Stomach (tissue), 9 donors: ENCODE data around the gene C2orf92. TPM values are rescaled to one million over a fixed set of nuclear protein-coding genes. Genes with fewer than 3 reads are reported as not detected.
"Not testable (repeated sequence)": the region's sequence is repeated elsewhere in the genome, so short reads cannot be mapped to it uniquely, and the experiment has no call there.

Experiments
- DNase-seq, 2 donors: peaks; one replicate each; pipeline versions ENCODE4 v3.0.0 to v3.0.0-alpha.2; 2013 to 2019
- H3K27ac ChIP-seq, 5 donors: fragments of 200-600 bp in 4 of 5; sonication (generic) in 4 of 5; one replicate each; pipeline ENCODE4 v1.5.1; 2013 to 2019; ENCODE audit warnings: mild to moderate bottlenecking in 1 of 5, moderate library complexity in 1 of 5
- H3K27me3 ChIP-seq, 3 donors: fragments of 200-600 bp; sonication (generic); one replicate each; pipeline ENCODE4 v1.5.1; 2017 to 2019; ENCODE audit warnings: mixed run types in 1 of 3
- H3K36me3 ChIP-seq, 4 donors: fragments of 200-600 bp; sonication (generic); 1 replicate in 3 of 4; 2 replicates in 1 of 4; pipeline ENCODE4 v1.5.1; 2016 to 2019
- H3K4me1 ChIP-seq, 4 donors: fragments of 200-600 bp; sonication (generic); one replicate each; pipeline ENCODE4 v1.5.1; 2016 to 2019
- H3K4me3 ChIP-seq, 4 donors: fragments of 200-600 bp; sonication (generic) in 3 of 4; one replicate each; pipeline ENCODE4 v1.5.1; 2016 to 2019; ENCODE audit warnings: mild to moderate bottlenecking in 1 of 4
- H3K9me3 ChIP-seq, 4 donors: fragments of 200-600 bp; sonication (generic); one replicate each; pipeline ENCODE4 v1.5.1; 2016 to 2019
- EP300 ChIP-seq: sonication (generic); formaldehyde crosslinking; IDR thresholded peaks from one replicate; pipeline ENCODE4 v1.6.1; 2017; ENCODE audit warnings: antibody characterized with exemption
- POLR2A ChIP-seq, 4 donors: fragments of 450-650 bp; IDR thresholded peaks; one replicate each; pipeline ENCODE4 v1.6.1; 2016; ENCODE audit warnings: antibody characterized with exemption in 4 of 4, control low read depth in 2 of 4, mild to moderate bottlenecking in 1 of 4, moderate library complexity in 1 of 4
- POLR2AphosphoS5 ChIP-seq, 3 donors: sonication (generic); formaldehyde crosslinking; IDR thresholded peaks; one replicate each; pipeline ENCODE4 v1.6.1; 2016; ENCODE audit warnings: antibody characterized with exemption in 3 of 3
- WGBS, 5 donors: extraction: QIAGEN DNeasy Blood & Tissue Kit in 3 of 5; methylation state at CpG; one replicate each; pipeline versions ENCODE4 v1.1.5 to v1.1.7; 2013 to 2018; 5-methylcytosine and 5-hydroxymethylcytosine counted together
- intact Hi-C: fragments of 100-400 bp; cut with DNase I; formaldehyde crosslinking; loops from one replicate; pipeline ENCODE4 v1.15.1; 2023; ENCODE audit warnings: low total_unique reads
- polyA plus RNA-seq, 3 donors: library from polyadenylated mRNA; stranded (reverse); fragments of 200-250 nt; gene quantifications; one replicate each; pipeline ENCODE4 v1.2.3, GENCODE V29; 2013
- total RNA-seq, 5 donors: library from RNA; depleted of rRNA; stranded (reverse); fragments of >200 nt; gene quantifications; one replicate each; pipeline versions ENCODE4 v1.1.0 to v1.2.3, GENCODE V29; 2014 to 2016
- TF ChIP-seq, protein P1 (sequence below), 7 experiments: fragments of 450-650 bp in 4 of 7; fragments of 200-600 bp in 3 of 7; sonication (generic) in 3 of 7; IDR thresholded peaks; one replicate each; pipeline ENCODE4 v1.5.1; 2016 to 2019; ENCODE audit warnings: antibody characterized with exemption in 7 of 7, control low read depth in 2 of 7, mild to moderate bottlenecking in 1 of 7
- donor health status: healthy with polysubstance abuse.
- donor health status: Bipolar disorder and iron deficiency.
- donor health status: healthy.

Gene C2orf92
- total and polyA plus RNA-seq, 8 donors = 2.3 to 35.3 (median 6.0) TPM; not detected in 2

DNA sequence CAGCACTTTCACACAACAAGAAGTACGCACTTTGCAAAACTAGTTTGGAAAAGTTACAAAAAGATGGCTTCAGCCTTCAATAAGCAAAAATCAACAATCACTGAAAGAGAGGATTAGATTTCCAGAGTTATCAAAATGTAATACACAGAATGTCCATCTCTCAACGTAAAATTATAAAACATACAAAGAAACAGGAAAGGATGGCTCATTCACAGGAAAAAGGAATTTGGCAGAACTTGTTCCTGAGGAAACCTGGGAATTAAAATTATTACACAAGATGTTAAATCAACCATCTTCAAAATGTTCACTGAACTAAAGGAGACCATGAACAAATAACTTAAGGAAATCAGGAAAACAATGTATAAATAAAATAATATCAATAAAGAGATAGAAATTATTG, 8.0 kb downstream of the C2orf92 start:
- DNase-seq = no peak

DNA sequence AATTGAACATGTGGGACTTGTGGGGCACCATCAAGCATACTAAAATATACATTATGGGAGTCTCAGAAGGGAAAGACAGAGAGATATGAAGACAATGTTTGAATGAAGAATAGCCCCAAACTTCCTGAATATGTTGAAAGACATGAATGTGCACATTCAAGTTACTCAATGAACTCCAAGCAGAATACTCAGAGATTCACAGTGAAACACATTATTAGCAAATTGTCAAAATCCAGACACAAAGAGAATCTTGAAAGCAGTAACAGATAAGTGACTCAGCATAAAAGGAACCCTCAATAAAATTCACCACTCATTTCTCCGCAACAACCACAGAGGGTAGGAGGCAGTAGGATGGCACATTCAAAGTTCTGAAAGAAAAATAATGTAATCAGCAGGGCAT, 8.8 kb downstream of the C2orf92 start:
- intact Hi-C loops = no loop called here
- H3K4me1 ChIP-seq = no peaks in the 10 kb centered on the region
- no peaks in the 10 kb centered on the region for H3K9me3 ChIP-seq
- no peak overlapping the region for H3K27ac ChIP-seq
- no peaks in the 10 kb centered on the region for H3K27me3 ChIP-seq
- no peak for TF ChIP-seq POLR2A (IDR thresholded peaks at IDR 0.05)
- TF ChIP-seq, protein P1, sequence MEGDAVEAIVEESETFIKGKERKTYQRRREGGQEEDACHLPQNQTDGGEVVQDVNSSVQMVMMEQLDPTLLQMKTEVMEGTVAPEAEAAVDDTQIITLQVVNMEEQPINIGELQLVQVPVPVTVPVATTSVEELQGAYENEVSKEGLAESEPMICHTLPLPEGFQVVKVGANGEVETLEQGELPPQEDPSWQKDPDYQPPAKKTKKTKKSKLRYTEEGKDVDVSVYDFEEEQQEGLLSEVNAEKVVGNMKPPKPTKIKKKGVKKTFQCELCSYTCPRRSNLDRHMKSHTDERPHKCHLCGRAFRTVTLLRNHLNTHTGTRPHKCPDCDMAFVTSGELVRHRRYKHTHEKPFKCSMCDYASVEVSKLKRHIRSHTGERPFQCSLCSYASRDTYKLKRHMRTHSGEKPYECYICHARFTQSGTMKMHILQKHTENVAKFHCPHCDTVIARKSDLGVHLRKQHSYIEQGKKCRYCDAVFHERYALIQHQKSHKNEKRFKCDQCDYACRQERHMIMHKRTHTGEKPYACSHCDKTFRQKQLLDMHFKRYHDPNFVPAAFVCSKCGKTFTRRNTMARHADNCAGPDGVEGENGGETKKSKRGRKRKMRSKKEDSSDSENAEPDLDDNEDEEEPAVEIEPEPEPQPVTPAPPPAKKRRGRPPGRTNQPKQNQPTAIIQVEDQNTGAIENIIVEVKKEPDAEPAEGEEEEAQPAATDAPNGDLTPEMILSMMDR (IDR thresholded peaks at IDR 0.05) = no peak
- TF ChIP-seq POLR2AphosphoS5 (IDR thresholded peaks at IDR 0.05) = no peak
- no peak for TF ChIP-seq EP300
- no peaks in the 10 kb centered on the region for H3K36me3 ChIP-seq
- 86 to 100% (median 89%) methylated on average over 1 of the region's 1 CpG for WGBS, 5 donors
- DNase-seq = no peak
- H3K4me3 ChIP-seq = no peak overlapping the region

More for the DNA sequence above, 8.0 kb downstream of the C2orf92 start:
- no peaks in the 10 kb centered on the region for H3K36me3 ChIP-seq
- WGBS, 5 donors = 83 to 91% (median 88%) methylated on average over 2 of the region's 2 CpGs
- no peaks in the 10 kb centered on the region for H3K4me1 ChIP-seq
- H3K27me3 ChIP-seq = no peaks in the 10 kb centered on the region
- H3K27ac ChIP-seq = no peak overlapping the region
- intact Hi-C loops = no loop called here
- no peak overlapping the region for H3K4me3 ChIP-seq
- H3K9me3 ChIP-seq = no peaks in the 10 kb centered on the region
- TF ChIP-seq POLR2AphosphoS5 (IDR thresholded peaks at IDR 0.05) = no peak
- no peak for TF ChIP-seq POLR2A (IDR thresholded peaks at IDR 0.05)
- TF ChIP-seq, protein P1 (IDR thresholded peaks at IDR 0.05) = no peak
- no peak for TF ChIP-seq EP300

DNA sequence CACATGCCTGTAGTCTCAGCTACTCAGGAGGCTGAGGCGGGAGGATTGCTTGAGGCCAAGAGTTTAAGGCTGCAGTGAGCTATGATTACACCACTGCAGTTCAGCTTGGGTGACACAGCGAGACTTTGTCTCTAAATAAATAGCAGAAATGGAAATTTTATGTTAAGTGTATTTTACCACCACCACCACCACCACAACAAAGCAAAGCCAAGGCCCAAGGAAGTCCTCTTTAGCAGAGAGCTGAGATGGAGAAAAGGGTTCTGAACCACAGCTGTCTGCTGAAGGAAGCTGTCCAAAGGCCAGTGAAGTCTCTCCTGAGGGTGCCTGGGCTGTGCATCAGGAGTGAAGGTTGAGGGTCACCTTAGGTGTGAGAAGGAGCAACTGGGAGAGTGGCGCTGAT, 17.7 kb downstream of the C2orf92 start:
- H3K9me3 ChIP-seq, intact Hi-C loops, H3K36me3 ChIP-seq, H3K4me1 ChIP-seq, DNase-seq, H3K27ac ChIP-seq, H3K27me3 ChIP-seq, H3K4me3 ChIP-seq: not testable (repeated sequence)
- 87 to 100% (median 90%) methylated on average over 2 of the region's 3 CpGs for WGBS, 5 donors

DNA sequence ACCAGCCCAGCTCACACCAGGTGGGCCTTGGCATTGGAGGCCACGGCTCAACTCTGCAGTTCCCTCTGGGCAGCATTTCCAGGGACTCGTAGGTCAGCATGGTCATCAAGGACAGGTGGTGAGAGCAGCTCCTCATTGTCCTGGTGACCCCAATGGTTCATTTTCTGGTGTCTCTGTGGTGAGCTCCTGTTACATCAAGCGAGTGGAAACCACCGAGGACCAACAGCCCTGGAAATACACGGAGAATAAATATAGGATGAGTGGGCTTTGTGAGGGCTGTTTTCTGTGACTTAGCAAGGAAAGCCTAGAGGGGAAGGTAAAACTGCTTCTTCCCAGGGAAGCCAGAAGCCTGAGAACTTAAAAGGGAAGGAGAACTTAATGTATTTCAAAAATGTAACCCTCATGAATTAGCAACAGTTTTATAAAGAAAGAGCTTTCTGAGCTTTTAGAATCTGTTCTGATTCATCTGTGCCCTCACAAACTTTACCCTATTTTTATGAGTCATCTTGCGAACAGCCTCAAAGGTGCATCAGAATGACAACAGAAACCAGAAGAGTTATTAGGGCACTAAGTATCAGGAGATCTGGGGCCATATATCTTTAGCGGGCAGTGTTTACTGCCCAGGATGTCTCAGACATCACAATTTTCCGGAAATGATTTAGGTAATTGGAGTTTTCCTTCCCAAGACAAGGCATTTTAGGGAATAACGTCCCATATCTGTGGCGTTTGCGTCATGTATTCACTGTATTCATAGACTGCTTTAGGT, 18.7 kb downstream of the C2orf92 start:
- no peaks in the 10 kb centered on the region for H3K9me3 ChIP-seq
- H3K27me3 ChIP-seq = no peaks in the 10 kb centered on the region
- TF ChIP-seq EP300 (no peak), POLR2AphosphoS5 (IDR thresholded peaks at IDR 0.05) (no peak), POLR2A (IDR thresholded peaks at IDR 0.05) (no peak)
- TF ChIP-seq, protein P1 (IDR thresholded peaks at IDR 0.05) = no peak
- H3K27ac ChIP-seq = no peak overlapping the region
- intact Hi-C loops = no loop called here
- no peaks in the 10 kb centered on the region for H3K36me3 ChIP-seq
- no peaks in the 10 kb centered on the region for H3K4me1 ChIP-seq
- WGBS, 5 donors = 81 to 88% (median 85%) methylated on average over 9 to 11 of the region's 11 CpGs
- no peak overlapping the region for H3K4me3 ChIP-seq
- DNase-seq = no peak

DNA sequence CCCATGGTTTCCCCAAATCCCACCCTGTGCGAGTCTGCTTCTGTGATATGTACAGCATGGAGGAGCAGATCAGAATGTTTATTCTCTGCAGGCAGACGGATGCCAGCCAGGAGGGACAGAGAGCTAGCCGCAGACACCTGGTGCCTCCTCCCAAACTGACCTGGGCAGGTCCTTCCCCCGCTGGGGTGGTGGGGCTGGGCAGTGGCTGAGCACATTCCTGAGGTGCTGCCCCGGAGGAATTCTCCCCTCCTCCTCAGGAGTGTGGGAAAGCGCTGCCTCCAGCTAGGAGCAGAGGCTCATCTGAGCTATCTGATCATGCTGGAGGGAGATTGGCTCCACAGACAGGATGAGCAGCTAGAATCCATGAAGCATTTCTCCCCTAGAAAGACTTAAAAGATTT, 21.7 kb downstream of the C2orf92 start:
- Histone ChIP-seq H3K9me3 (no peaks in the 10 kb centered on the region), H3K27me3 (no peaks in the 10 kb centered on the region), H3K4me3 (no peak overlapping the region), H3K4me1 (no peaks in the 10 kb centered on the region), H3K36me3 (no peaks in the 10 kb centered on the region), H3K27ac (no peak overlapping the region)
- TF ChIP-seq, protein P1 (IDR thresholded peaks at IDR 0.05) = no peak
- TF ChIP-seq POLR2AphosphoS5 (IDR thresholded peaks at IDR 0.05) = no peak
- no peak for TF ChIP-seq POLR2A (IDR thresholded peaks at IDR 0.05)
- no peak for TF ChIP-seq EP300
- 55 to 63% (median 63%) methylated on average over 5 to 6 of the region's 6 CpGs for WGBS, 5 donors
- no peak for DNase-seq
- intact Hi-C loops = loop anchor here (10.0 kb wide), 1 partner anchor 96 kb away; no protein-coding TSS in a partner anchor
